Stimulated activated CD8-positive, alpha-beta memory T cell treated with anti-CD3 and anti-CD28 coated beads, Interleukin-12 subunit alpha, Interleukin-12 subunit beta, amount 100 ng/mL, for 1 hour (primary cell): ENCODE results near the gene TMEM184A.

Experiments used
- DNase-seq: peaks from one replicate; pipeline ENCODE4 v3.0.0-alpha.2; 2020; ENCODE audit warnings: low read depth

TMEM184A gene

DNA sequence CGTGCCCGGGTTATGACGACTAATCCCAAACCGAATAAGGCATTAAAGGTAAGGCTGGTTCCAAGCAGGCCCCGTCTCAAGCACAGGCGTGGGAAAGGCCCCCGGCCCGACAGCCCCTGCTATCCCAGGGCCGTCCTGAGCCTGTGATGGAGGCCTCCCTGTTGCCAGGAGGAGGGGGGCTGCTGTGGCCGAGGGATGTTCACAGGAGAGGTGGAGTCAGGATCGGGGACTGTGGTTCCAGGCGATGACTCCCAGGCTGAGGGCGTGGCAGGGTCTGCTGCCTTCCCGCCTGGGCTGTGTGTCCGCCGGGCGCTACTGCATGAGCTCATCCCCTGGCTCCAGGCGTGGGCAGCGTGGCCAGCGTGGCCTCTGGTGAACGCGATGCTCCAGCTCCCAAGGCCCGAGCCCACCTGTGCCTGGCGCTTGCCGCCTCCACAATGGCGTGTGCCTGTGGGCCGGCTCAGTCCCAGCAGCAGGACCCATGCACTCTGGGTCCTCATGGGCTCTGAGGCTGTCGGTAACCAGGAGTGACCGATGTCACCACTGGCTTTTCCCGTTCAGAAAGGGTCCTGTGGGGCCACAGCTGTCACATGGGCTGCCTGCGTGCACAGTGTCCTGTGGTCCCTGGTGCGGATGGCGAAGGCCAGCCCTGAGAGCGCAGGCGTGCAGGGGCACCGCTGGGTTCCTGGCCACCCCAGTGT is 16.7 kb downstream of the TMEM184A start:
- no peak for DNase-seq

DNA sequence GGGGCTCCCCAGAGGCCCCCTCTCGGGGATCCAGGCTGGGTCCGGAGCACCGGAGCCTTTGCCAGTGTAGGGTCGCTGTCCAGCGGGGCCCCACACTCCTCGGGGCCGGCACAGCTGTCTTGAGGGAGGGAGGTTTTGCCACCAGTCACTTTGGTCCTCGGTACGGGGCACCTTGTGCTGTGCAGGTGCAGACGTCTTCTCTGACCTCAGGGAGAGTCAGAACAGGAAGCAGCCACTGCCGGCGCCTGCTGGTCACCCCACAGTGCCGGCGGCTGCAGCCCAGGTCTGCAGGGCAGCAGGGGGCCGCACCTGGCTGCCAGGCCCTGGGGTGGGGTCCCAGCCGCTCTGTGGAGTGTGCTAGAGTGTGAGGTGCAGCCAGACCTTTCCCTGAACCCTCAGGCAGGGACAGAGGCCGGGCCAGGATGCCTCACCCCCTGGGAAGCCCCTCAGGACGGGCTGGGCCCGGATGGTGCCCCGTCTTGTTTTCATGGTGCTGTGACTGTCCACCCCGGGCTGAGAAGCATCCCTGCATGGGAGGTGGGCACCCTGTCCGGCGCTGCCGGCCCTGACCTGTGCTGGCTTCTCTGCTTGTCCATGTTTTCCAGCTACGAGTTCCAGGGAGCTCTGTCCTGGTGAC is 17.3 kb downstream of the TMEM184A start:
- no peak for DNase-seq

DNA sequence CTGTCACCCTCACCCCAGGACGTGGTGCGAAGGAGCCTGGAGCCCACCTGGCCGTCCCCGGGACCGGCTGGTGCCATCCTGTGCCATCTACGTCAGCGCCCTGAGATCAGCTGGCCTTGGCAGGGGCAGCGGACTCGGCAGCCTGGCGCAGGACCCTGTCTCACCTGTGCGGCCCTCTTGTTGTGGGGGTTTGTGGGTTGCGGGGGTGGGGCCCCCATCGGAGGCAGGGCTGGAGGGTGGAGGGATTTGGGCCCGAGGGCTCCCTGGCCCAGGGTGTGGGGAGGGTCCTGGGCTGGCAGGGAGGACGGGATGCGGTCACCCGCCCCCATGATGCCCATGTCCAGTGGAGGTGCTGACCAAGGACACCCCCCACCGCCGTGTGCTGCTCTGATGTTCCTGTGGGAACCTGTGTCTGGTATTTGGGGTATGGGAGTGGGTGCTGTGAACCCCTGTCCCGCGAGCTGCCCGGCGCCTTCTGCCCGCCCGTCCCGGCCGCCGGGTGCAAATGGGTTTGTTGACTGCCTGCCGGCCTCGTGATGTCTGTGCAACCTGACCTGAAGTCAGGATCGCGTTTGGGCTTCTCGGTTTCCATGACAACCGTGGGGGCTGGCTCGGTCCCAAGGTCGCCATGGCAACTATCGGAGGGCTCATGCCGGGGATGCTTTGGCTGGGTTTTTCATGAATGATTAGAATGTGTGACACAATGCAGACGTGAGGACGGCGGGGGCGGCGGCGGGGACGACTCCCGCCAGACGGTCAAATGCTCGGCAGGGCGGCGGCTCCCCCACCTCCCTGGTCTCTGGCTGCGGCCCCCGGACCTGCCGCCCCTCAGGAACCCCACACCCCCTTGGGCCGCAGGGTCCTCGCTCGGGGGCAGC is 18.2 kb downstream of the TMEM184A start:
- no peak for DNase-seq

DNA sequence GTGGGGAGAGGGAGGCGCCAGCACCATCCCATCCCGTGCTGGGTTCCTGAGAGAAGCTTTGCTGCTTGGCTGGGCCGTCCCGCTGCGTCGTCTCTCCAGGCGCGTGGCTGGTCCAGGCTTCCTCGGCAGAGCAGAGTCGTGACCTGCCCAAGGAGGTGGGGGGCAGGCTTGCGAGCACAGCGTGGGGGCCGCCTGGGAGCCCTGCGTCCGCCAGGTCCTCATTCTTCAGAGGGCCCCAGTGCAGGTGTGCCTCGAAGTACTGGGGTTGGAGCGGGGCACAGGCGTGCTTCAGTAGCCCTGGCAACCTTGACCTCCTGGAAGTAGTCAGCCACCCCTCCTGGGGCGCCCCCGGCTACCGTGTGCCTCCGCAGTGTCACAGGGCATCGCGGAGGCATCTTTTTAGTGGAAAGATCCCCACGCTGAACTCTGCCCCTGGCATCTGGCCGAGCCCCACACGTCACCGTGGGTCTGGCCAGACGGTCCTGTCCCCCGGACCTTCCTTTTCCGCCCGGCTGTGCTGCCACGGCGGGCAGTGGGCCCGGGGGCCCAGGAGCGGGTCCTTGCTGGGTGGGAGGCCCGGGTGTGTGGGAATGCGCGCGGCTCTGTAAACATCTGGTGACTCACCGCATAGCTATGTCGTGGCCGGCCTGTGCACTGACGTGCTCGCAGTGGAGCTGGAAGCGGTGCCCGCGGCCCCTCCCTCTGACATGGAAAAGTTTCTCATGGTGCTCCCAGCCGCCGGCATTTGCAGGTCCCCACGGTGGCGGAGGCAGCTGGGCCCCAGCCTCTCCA is 19.1 kb downstream of the TMEM184A start:
- DNase-seq = no peak

DNA sequence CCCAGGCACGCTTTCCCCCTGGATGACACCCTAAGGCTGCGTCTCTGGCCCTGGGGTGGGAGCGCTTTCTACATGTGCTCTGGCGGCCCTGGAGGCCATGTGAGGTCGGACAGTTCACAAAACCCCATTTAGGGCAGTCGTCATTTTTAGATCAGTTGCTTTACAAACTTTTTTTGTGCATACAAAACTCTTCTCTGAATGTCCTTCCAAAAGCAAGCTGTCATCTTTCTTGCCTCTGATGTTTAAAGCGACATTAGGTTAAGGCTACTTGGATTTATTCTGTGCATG is 19.6 kb downstream of the TMEM184A start:
- DNase-seq = no peak

DNA sequence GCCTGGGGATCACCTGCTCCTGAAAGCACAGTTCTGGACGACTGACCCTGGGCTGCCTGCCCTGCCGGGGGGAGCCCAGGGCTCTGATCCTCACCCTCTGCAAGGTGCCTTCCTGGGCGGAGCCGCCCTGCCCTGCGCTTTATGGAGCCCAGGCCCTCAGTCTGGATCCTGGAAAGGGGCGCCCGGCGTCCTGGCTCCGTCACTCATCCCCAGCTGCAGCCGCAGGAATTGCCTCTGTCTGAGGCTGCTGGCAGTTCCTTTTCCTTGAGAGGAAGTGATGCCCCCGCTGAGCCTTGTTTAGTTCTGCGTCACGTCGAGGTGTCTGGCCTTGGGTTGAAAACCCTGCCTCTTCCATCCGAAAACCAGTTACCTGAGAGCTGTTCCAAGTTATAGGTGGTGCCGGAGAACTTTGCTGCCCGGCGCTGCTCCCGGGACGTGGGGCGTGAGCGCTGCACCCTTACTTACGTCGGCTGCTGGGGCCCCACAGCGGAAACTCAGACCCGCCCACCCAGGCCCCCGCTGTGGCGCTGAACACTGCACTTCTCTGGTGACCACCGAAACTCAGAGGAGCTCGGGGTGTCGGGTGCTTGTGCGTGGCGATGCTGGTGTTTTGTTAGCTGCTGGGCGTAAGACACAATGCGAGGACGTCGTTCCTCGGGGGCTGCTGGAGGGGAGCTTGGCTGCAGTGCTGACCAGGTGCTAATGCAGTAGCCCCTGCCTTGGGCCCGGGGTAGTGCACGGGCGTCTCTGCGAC is 20.1 kb downstream of the TMEM184A start:
- DNase-seq = no peak

DNA sequence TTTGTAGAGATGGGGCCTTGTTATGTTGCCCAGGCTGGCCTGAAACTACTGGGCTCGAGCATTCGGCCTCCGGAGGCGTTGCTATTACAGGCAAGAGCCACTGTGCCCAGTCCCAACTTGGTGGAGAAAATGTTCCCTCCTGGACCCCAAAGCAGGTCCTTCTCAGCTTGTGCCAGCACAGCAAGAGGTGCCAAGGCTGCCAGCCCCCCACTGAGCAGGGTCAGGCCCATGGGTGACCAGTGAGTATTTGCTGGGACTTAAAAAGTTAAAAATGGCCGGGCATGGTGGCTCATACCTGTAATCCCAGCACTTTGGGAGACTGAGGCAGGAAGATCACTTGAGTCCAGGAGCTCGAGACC is 20.9 kb downstream of the TMEM184A start:
- no peak for DNase-seq

DNA sequence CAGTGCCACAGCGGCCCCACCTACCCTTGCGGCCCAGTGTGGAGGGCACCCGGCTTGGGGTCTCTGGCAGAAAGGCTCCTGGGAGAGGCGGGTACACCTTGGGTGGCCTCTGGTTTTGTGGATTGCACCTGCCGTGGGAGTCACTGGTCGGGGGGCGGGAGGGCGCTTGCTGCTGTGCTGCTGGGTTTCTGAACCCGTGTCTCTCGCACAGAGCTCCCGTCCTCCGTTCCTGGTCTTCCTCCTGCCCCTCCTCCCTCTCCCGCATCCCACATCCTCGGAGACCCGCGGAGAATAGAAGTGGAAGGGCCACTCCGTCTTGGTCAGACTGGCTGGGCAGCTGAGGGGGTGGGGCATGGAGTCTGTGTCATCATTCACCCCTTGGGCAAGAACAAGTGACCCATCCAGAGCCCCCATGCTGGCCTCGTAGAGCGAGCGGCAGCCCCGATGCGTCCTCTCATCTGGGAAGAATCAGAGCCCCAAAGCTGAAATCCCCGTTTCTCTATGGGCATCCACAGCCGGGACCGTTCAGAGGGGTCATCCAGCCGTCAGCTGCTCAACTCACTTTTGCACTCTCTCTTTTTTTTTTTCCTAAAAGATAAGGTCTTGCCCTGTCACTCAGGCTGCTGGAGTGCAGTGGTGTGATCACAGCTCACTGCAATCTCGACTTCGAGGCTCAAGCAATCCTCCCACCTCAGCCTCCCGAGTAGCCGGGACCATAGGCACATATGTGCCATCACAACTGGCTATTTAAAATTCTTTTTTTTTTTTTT is 21.5 kb downstream of the TMEM184A start:
- no peak for DNase-seq

DNA sequence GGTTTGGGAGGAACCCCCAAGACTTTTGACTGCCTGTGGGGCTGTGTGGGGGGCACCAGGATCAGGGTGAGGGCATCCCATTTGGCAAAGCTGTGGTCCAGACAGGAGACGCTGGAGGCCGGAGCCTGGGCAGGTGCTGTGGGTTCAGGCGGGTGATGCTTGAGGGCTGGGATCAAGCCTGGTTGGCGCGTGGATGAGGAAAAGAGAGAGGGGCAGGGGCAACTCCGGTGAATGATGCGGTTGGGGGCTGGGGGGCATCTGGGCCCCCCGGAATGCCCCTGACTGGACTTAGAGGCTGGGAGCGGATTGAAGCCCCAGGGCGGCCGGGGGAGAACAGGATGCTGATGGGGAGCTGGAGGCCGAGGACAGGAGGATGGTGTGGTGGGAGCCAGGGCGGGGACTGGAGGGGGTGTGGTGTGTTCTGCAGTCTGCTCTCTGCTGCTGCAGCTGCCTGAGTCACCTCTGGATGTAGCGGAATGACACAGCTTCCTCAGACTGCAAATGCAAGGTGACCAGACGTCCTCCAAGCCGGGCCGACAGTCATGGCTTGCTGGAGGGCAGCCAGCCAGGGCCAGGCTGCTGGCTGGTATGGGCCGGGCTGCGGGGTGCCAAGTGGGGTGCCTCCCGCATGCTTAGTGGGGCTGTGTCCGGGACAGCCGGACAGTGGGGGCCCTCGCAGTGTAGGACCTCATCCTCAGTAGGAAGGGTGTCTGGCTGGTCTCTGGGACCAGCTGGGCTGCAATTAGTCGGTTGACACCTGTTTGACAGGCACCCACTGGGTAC is 22.3 kb downstream of the TMEM184A start:
- DNase-seq = no peak

DNA sequence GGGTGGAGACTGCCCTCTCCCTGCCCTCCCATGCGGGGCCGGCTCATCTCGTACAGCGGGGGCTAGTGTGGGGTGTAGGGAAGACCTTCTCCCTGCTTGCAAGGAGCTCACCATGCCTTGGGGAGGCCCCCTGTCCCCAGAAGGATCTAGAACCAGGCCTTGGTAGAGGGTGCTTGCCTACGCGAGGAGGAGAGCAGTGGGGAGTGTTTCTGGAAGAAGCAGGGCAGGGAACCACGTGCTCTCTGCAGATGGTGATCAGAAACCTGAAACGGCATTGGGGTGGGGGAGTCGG is 22.8 kb downstream of the TMEM184A start:
- no peak for DNase-seq

DNA sequence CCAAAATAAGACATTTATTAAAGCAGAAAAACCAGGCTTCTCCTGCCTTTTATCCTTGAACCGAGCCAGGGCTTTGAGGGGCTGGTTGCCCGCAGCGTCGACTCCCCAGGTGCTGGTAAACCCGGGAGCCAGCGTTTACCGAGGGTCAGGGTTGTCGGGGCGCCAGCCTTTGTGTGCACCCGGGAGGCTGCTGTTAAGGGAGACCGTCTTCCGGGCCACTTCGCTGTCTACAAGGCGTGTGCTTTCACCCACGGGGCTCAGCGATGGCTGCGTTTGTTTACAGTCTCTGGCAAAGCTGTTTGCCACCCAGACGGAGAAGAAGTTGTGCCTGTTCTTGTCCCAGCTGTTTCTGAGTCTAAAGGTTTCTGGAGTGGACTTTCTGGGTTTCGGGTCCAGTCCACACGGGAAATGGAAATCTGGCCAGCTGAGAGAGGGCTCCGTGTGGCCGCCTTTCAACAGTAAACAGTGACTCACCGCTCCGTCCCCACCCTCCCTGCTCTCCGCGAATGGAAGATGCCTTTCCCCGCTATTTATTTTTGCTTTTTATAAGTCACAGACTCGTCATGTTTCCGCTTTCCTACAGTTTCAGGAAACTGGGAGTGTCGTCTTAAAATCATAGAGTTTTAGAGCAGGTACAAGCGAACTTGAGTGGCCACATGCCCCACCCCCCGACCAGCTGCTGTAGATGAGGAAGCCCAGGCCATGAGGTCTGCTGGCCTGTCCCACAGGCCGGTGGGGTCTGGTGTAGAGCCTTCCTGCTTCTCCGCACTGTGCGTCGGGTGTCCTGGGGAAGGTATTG is 23.4 kb downstream of the TMEM184A start:
- peak; percentile 56 for DNase-seq

DNA sequence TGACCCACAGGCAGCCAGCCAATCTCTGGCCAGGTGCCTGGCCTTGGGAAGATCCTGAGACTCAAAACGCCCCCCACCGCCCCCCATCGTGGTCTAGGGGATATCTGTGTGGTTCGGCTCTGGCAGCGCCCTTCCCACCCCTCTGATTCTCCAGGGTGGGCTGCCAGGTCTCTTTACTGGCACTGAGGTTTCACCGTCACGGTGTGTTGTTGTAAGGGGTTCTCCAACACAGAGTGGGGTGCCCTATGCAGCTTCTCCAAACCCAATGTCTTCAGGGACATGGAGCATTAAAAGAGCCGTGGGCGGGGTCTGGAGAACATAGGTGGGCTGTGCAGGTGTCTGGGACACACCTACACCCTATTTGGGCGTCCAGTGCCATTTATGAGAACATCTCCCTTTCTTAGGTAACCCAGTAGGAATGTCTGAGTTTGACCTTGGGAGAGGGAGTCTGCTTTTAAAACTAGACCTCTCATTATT is 24.0 kb downstream of the TMEM184A start:
- no peak for DNase-seq

DNA sequence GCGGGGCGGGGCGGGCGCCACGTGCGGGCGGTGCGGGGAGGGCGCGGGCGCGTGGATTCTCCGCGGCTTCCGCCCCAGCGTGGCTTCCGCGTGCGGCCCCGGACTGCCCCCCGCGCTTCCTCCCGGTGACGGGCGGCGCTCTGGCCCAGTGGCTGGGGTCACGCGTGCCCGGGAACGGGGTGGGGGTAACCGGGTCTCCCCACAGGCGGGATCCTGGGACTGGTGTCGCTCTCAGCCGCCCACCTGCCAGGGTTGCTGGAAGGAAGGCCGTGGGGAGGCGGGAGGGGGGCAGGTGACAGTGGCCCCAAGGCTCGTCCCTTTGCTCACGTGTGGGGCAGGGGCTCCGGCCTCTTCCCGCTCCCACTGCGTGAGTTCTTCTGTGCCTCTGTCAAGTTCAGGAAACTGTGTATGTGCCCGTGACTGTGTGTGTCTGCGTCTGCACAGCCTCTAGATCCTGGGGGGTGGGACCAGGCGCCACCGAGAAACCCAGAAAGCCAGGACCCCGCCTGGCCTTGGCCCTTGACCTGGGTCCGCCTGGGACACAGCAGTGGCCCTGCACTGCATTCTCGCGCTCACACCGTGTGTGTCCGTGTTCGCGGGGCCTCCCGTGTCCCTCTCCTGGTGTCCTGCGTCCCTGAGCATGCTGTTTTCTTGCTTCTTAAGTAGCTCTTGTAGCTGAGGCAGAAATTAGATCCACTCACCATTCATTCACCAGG is 24.6 kb downstream of the TMEM184A start:
- no peak for DNase-seq

DNA sequence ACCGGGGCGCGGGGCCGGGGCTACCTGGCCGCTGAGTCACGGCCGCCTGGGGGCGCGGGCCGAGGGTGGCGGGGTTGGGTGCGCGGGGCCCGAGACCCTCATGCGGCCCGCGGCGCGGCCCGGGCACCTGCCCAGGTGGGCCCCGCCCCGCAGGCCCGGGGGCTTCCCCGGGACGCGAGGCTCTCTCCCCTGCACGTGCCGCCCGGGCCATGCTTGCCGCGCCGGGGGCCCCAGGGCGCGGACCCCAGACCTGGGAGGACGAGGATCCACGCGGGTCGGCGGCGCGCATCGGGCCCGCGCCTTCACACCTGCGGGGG is 25.1 kb downstream of the TMEM184A start:
- DNase-seq = no peak

DNA sequence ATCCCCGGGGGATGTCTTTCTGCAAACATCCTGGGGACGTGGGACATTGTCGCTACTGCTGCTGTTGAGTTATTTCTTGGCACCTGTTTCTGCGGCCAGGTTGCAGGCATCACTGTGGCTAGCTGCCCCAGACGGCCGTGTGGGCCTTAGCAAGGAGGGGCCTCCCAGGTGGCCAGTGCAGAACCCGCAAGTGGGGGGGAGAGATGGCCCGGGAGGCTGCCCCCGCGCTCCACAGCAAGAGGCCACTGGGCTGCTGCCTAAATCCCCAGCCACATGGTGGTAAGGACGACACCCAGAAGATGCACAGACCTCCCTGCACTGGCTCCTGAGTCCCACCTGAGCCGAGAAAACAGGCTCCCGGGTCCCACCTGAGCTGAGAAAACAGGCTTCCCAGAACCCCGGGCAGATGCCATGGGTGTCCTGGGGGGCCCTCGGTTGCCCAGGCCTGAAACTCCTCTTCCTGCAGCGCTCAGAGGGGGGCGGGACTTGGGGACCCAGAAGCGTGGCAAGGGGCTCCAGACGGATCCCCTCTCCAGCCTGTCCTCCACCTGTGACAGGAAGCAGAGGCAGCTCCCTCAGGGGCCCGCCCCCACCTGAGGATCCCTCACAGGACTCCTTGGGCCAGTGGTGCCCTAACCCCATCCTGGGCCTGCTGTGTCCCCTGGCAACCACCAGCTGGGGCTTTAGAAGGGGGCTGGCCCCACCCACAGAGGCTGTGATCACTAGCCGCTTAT is 26.5 kb downstream of the TMEM184A start:
- DNase-seq = no peak

DNA sequence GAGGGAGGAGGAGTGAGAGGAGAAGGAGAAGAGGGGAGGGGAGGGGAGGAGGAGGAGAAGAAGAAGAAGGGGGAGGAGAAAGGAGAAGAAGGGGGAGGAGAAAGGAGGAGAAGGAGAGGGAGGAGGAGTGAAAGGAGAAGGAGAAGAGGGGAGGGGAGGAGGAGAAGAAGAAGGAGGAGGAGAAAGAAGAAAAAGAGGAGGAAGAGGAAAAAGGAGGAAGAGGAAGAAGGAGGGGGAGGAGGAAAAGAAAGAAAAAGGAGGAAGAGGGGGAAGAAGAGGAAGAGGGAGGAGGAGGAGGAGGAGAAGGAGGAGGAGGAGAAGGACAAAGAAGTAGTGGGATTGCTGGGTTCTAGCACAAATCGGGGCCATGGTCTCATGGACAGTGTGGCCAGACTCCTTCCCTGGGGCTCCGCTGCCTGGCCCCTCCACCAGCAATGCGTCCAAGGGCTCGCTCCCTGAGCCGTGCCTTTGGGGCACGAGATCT is 29.7 kb downstream of the TMEM184A start:
- no peak for DNase-seq

DNA sequence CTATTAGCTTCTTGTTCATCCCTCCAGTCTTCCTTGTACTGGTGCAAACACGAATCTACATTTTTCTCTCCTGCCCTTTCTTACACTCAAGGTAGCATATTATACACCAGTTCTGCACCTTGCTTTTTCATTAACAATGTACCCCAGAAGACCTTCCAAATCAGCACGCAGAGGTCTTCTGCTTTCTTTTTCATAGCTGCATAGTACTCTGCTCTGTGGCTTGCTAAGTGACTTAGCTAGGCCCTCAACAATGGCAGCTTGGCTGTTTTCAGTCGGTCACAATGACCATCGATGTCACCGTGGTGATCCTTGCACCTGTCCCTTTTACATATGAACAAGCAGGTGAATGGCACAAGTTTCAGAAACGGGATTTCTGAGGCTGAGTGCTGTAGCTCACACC is 30.6 kb downstream of the TMEM184A start:
- DNase-seq = no peak

DNA sequence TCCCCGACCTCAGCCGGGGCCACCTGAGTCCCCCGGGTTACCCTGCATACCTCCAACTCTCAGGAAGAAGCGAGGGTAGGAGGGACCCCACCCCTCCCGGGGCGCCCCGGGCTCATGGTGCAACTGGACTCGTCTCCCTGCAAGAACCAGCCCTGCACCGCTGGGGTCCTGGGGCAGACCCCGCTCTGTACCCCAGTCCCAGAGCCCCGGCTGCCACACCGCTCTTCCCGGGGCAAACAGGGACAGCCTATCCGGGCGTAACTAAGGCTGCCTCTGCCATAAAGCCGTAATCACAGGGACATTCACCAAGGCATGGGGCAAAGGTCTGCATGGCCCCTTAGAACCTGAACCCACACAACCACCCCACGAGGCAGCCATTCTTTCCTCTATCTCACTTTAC is 32.2 kb downstream of the TMEM184A start:
- DNase-seq = no peak
